Measurements from ENCODE around the gene FBXL20.

DNA sequence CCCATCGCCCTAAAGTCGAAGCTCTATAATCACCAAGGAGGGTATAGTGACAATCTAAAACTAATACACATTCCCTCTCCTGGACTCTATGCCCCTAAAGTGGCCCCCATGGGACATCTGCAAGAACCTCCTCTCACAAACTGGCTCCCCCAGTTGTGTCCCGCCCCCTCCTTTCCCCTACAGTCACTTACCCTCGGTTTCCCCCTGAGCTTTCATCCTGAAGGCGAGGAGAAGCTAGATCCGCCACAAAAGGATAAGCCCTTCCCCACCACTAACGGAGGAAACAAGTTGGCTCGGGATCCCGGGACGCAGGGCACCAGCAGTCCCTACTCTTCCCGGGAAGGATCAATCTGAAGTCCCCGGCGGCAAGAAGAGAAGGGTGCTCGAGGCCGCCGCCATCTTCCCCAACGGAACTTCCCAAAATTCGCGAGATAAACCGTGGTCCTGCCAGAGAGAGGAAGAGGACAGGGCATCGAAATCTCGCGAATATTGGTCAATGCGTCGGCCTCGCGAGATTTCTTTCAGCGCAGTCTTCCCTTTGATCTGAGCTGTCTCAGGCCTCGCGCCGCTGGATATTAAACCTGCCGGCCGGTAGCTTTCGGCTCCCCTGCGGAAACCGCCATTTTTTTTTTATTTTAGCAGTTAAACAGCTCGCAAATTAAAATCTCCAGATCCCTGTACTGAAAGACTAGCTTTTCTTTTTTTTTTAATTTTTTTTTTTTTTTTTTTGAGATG lies 49.6 kb upstream of the FBXL20 start, which contains the start of gene MED1:
- peak; percentile 82 for TF ChIP-seq RBBP5 (IDR thresholded peaks at IDR 0.05; ENCODE audit: borderline replicate concordance, insufficient read depth, low read length, poor library complexity, severe bottlenecking)
- TF ChIP-seq CBX5 (IDR thresholded peaks at IDR 0.05; ENCODE audit: borderline replicate concordance, low read depth): no peak
- TF ChIP-seq ZNF274 (IDR thresholded peaks at IDR 0.05; ENCODE audit: borderline replicate concordance, low read depth, low read length): no peak
- TF ChIP-seq POLR2AphosphoS5 (IDR thresholded peaks at IDR 0.05; ENCODE audit: control insufficient read depth, insufficient read depth, low read depth, low read length): peak; percentile 94
- TF ChIP-seq ELF1 (tag; IDR thresholded peaks at IDR 0.05): peak; percentile 47; the same call in 1 of the 2 replicates
- peak; percentile 96 for TF ChIP-seq POLR2A (conservative IDR thresholded peaks at IDR 0.05)
- TF ChIP-seq ZFX (CRISPR knock-in tag; IDR thresholded peaks at IDR 0.05): peak; percentile 68
- no peak for TF ChIP-seq NR2C2 (CRISPR knock-in tag; IDR thresholded peaks at IDR 0.05)
- no peak; the same call in 1 of the 2 replicates for TF ChIP-seq NR2C2 (tag; IDR thresholded peaks at IDR 0.05)
- no peak for TF ChIP-seq ZNF311 (CRISPR knock-in tag; IDR thresholded peaks at IDR 0.05)
- TF ChIP-seq CAMTA2 (CRISPR knock-in tag; conservative IDR thresholded peaks at IDR 0.05): no peak
- TF ChIP-seq RFX5 (IDR thresholded peaks at IDR 0.05; ENCODE audit: low read depth, low read length): no peak
- TF ChIP-seq ZNF780A (CRISPR knock-in tag; IDR thresholded peaks at IDR 0.05): no peak
- no peak for TF ChIP-seq ZFP1 (CRISPR knock-in tag; IDR thresholded peaks at IDR 0.05)
